HG03342 (cell line): ENCODE data around the gene RLF.

ENCODE experiments used
- ATAC-seq: cut with Tn5 transposase; IDR thresholded peaks from one replicate; pipeline ENCODE4 v1.9.1; 2021; ENCODE audit warnings: mild to moderate bottlenecking, moderate library complexity; ENCODE audit not compliant: unreplicated experiment

RLF gene, protein sequence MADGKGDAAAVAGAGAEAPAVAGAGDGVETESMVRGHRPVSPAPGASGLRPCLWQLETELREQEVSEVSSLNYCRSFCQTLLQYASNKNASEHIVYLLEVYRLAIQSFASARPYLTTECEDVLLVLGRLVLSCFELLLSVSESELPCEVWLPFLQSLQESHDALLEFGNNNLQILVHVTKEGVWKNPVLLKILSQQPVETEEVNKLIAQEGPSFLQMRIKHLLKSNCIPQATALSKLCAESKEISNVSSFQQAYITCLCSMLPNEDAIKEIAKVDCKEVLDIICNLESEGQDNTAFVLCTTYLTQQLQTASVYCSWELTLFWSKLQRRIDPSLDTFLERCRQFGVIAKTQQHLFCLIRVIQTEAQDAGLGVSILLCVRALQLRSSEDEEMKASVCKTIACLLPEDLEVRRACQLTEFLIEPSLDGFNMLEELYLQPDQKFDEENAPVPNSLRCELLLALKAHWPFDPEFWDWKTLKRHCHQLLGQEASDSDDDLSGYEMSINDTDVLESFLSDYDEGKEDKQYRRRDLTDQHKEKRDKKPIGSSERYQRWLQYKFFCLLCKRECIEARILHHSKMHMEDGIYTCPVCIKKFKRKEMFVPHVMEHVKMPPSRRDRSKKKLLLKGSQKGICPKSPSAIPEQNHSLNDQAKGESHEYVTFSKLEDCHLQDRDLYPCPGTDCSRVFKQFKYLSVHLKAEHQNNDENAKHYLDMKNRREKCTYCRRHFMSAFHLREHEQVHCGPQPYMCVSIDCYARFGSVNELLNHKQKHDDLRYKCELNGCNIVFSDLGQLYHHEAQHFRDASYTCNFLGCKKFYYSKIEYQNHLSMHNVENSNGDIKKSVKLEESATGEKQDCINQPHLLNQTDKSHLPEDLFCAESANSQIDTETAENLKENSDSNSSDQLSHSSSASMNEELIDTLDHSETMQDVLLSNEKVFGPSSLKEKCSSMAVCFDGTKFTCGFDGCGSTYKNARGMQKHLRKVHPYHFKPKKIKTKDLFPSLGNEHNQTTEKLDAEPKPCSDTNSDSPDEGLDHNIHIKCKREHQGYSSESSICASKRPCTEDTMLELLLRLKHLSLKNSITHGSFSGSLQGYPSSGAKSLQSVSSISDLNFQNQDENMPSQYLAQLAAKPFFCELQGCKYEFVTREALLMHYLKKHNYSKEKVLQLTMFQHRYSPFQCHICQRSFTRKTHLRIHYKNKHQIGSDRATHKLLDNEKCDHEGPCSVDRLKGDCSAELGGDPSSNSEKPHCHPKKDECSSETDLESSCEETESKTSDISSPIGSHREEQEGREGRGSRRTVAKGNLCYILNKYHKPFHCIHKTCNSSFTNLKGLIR (N-terminal part only)

DNA sequence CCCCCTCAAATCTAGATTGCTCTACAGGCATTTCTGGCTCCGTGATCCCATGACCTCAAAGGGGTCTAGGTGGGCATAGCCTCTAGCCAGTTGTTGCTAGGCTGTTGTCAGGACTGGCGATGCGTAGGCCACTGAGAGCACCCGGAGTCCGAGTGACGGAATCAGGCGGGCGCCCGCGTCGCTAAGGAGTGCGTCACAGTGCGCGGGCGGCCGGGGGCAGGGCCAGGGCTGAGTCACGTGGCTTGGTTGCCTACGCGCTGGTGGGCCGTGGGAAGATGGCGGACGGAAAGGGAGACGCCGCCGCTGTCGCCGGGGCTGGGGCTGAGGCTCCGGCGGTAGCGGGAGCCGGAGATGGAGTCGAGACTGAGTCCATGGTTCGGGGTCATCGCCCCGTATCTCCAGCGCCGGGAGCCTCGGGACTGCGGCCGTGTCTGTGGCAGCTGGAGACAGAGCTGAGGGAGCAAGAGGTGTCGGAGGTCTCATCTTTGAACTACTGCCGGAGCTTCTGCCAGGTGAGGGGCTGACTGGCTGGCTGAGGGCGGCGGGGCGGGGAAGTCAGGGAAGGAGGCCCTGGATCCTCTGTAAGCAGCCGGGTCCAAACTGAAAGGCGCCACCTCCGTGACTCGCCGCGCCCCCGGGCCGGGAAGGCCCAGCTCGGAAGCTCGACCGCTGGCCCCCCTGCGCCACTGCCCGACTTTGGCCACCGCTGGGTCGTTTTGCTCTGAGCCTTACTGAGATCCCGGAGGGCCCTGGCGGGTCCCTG is at the start of gene RLF:
Gene RLF, plus strand, starts transcription at position 263 of the 763 bp plus-strand sequence. Its CDS starts 13 bp downstream, at position 276.
- peak; percentile 90 for ATAC-seq

DNA sequence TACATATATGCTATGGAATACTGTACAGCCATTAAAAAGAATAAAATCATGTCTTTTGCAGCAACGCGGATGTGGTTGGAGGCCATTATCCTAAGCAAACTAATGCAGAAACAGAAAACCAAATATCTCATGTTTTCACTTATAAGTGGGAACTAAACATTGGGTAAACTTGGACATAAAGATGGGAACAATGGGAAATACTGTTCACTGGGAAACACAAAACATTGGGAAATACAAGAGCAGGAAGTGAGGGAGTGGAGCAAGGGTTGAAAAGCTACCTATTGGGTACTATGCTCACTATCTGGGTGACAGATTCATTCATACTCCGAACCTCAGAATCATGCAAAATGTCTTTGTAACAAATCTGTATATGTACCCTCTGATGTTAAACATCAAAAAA is 46.8 kb upstream of the RLF start:
- no peak for ATAC-seq

DNA sequence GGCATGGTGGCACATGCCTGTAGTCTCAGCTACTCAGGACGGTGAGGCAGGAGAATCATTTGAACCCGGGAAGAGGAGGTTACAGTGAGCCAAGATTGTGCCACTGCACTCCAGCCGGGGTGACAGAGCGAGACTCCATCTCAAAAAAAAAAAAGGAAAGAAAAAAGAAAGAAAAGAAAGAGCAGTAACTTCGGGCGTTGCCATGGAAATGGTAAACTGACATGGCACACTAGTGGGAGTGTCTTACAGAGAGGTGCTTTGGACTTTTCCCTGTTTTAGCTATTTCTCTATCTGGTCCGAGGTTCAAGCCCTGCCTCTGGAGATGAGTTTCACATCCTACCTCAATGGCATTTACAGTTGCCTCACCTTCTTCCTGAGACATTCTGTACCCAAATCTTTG is 41.1 kb upstream of the RLF start:
- ATAC-seq, result no peak

DNA sequence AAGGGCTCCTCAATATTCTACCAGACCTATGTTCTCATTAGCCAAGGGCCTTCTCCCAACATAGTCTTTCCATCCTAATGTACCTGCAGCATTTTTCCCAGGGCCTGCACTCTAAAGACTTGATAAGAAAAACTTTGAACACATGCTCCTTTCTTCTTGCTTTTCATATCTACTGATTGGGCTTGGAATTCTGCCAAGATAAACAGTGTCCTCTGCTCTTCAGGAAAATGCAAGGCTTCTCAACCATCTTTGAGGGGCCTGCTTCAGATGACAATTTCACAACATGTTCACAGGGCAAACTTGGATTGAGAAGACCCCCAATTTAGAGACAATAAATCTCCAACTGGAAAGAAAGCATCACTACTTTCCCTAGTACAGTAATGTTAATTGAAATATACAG is 38.3 kb upstream of the RLF start:
- ATAC-seq, result no peak

DNA sequence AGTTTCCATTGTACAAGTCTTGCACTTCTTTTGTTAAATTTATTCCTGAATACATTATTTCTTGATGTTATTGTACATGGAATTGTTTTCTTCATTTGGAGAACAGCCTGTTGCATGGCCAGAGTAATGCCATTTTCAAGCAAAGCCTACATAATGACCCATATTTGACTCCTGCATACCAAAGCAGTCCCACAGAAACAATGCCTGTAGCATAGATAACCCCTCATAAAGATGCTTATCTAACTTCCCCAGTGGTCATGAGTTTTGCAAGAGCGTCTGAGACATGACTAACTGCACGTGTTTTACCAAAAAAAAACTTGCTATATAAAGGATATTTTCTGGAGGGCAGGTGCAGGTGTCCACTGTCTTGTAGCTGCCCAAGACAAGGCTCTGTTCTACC is 30.3 kb upstream of the RLF start:
- ATAC-seq, result no peak

DNA sequence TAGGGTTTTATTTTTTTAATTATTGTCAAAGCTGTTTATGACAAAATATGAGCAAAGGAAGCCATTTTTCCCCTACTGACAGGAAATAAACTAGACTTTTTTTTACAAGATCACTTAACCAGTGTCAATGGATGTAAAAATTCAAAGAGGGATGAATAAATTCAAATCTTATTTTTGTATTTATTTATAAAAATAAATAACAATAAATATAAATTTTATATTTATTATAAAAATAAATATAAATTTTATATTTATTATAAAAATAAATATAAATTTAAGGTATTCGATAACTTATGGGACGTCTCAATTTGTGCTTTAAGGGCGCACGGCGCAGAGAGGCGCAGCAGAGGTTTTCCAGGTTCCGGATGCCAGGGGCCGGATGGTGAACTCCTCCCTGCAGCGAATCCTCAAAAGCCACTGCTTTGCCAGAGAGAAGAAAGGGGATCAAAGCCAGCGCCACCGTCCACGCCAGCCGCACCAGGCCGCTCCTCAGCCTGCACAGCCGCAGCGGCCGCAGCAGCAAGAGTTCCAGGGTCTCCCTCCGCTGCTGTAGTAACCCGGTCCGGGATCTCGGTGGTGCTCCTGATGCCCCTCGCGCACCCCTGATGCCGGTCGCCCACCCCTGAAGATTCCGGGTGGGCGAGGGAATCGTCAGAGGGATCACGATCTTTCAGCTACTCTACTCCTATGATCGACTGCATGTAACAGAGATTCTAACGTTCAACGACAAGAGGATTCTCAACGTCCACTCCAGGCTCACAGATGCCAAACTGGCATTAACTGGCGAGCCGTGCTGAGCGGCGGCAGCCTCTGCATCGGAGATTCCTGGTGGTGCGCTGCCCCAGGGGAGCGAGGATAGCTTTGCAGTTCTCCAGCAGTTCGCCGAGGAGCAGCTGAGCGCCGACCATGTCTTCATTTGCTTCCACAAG is 28.5 kb upstream of the RLF start:
- no peak for ATAC-seq

DNA sequence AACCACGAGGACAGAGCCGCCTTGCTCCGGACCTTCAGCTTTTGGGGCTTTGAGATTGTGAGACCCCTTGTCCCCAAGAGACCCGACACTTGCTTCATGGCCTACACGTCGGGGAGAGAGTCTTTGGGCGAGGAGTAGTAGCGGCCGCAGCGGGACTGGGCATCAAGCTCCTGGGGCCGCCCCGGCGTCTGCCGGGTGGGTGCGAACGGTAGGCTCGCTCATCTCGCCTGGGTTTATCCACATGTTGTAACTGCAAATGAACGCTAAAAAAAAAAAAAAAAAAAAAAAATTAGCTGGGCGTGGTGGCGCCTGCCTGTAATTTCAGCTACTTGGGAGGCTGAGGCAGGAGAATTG is 27.9 kb upstream of the RLF start:
- no peak for ATAC-seq

DNA sequence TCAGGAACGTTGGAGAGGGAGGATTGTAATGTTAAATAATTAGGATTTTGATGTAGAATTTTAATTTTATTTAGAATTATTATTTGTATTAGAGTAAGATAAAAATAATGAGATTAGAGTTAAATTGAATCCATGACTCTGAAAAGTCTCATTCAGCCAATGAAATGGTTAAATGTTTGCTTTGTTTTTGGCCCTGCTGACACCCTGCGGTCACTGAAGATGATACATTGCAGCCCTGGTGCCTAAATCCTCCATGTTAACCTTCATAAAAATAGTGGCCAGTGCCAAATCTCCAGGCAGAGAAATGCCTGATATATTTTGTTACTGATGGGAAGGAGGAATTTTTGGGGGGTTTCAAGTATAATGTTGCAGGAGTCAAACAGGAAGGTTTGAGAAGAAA is 27.3 kb upstream of the RLF start:
- no peak for ATAC-seq

DNA sequence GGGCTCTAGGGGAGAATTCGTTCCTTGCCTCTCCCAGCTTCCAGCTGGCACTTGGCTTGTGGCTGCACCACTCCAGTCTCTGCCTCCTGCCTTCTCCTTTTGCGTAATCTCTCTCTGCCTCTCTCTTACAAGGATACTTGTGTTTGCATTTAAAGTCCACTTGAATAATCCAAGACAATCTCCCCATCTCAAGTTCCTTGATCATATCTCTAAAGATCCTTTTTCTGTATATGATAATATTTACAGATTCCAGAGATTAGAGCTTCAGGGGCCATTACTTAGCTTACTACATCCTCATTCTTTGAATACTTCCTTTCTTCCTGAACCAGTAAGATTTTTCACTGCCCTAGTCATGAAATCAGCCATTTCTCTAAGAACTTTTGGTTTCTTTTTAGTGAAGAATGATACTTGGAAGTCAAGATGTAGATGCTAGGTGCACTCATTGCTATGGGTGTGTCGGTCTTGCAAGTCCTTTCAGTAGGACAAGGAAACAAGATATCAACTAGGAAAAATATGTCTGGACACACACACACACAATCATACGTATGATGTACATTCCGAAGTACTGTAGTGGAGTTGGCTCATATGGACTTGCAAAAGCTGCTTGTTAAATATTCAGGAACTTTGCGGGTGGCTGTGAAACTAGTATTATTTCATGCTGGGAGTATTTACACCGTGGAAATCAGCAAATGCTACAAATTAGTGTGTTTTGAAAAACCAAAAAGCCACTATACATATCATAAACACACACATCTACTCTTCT is 20.8 kb upstream of the RLF start:
- ATAC-seq, result no peak

DNA sequence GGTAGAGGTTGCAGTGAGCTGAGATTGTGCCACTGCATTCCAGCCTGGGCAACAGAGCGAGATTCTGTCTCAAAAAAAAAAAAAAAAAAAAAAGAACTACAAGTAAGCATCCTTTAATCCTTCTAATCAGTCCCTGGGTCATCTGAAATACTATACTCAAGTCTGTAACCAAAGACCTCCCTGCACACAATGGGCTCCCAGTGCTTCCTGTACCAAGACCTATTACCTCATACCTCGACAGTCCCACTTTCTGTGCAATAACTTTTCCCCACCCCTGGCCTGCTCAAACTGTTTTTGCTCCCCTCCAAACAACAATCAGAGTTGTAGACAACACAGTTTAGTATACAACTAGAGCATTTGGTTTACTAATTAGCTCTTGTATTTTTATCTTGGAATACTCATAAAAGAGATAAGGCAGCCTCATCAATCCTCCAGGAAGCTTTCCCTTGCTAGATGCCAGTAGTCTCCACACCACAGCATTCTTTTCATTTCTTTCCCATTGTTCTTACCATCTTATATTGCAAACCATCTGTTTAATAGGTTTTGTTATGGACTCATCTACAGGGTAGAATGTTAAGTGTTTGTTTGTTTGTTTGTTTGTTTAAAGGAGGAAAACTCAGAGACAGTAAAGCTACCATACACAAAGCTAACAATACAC is 19.2 kb upstream of the RLF start:
- ATAC-seq, result no peak

DNA sequence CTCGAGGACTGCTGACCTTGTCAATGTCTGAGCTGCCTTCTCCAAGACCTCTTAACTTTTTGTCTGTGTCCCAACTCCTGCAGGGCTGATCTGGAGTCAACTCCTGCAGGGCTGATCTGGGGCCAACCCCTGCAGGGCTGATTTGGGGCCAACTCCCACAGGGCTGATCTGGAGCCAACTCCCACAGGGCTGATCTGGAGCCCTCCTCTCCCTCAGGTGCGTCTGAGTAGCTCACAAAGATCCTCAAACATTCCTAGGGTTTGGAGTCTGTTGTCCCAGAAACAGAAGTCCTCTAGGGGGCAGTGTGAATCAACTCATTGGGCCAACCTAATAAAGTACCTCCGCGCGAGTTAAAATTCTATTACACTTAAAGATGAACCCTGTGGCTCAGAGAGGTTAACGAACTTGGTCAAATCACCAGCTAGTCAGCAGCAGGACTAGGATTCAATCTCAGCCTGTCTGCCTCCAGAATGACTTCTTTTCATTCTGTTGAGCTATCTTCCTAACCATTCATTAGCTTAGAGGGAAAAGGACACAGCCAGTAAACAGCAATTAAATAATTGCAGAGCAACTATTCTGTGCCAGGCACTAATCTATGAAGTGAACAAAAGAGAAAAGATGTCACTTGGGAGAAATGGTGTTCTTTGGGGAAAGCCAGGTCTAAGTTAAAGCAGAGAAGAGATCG is 17.2 kb upstream of the RLF start:
- no peak for ATAC-seq

DNA sequence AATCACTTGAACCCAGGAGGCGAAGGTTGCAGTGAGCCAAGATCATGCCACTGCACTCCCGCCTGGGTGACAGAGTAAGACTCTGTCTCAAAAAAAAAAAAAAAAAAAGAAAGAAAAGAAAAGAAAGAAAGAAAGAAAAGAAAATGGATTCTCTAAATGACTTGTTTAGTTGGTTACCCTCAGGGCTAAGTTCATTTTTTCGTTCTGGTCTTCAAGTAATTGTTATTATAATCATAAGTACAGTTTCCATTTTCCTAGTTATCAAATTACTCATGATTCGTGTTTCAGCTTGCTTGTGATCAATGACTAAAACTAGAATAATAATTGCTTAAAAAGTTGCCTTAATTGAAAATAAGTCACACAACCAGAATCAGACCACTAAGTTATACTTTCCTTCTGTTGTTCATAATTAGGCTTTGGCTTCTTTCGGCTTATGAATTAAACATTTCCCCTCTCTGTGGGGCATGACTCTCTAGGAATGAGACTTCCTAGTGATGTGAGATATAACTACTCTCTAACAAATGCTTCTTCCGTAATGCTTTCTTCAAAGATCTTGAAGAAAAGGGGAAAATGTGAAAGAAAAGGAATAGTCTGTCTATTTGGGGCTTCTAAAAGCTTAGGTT is 9.6 kb upstream of the RLF start:
- ATAC-seq, result no peak

DNA sequence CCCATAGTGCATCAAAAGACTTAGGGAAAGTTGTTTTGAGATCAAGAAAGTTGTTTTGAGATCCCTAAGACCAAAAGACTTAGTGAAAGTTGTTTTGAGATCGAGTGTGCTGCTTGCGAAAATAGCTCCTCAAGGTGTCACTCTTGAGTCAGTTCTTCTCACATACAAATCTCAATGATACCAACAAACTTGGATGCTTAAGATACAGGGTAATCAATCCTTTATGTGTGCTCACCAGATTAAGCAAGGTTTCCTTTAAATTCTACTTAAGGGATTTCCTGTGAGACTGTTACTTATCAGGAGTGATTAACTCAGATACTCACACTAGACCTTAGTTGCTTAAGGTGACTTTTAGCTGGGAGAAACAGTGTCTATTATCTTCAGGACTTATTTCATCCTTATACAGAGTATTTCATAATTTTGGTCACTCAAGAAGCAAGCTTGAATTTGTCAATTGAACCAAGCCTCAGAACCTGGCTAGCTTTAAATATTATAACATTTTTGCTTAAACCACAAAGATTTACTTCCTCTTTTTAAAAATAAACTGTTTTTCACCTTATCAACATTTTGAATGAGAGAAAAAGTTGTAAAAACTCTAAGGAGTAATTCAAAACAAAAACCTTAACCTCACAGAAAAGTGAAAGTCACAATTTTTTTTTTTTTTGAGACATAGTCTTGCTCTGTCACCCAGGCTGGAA is 8.0 kb upstream of the RLF start:
- peak; percentile 58 for ATAC-seq

DNA sequence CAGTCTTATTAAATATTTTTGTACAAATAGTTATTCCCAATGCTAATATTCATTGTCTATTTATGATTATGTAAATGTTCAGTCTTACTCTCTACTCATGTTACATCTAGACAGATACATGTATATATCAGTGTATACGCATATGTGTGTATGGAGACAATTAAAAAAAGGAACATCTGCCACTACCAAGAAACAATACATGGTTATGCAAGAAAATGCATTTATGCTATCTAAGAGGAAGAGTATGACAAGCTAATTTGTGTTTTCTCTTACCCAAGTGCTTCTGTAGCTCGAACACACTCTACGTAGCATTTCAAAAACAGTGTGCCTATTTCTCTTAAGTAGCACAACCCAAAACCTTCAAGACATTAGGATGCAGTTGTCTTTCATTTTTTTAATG is 6.1 kb upstream of the RLF start:
- no peak for ATAC-seq

DNA sequence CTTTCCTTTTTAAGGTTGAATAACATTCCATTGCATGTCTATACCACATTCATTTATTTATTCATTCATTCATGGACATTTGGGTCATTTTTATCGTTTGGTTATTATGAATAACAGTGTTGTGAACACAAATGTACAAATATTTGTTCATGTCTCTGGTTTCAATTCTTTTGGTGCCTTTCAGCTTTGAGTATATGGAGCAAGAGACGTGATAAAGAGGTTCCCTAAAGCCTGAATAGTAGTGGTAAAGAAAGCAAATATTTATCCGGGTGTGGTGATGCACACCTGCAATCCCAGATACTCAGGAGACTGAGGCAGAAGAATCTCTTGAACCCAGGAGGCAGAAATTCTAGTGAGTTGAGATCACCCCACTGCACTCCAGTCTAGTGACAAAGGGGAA is 5.3 kb upstream of the RLF start:
- ATAC-seq, result no peak

DNA sequence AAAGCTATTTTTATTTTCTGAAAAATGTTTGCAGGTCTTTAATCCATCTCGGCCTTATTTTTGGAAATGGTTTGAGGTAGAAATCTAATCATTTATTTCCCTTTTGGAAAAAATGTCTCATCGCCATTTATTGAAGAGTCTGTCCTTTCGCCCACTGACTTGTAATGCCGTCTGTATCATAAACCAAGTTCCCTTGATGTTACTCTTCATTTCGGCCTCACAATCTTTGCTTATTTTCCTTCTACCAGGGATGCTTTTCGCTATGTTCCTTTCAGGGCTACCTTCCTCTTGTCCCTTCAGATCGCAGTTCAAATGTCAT is 422 bp upstream of the RLF start:
- no peak for ATAC-seq

DNA sequence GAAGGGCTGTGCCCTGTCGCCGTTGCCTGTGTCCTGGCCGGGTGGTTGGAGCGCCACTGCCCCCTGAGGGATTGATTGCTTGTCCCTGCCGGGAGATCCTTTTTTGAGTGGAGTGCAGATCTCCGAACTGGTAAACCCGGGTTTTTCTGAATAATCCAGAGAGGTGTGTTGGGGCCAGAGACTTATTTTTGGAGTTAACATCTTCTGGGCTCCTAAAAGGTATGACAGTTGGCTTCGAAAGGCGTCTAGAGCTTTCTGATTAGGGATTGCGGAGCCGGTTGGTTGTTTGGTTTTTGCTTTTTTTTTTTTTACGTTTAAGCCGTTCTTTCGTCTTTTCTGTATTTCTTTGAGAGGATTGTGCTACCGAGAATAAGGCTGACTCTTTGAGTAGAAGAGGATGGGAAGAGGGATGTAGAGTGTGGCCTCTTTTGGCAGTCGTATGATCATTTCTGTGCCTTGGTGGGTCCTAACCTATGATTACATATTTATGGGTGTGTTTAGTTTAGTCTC is 756 bp downstream of the RLF start:
- ATAC-seq, result no peak
